Right cardiac atrium (tissue), 5 donors: ENCODE results near the gene EHD3. TPM values are rescaled to one million over a fixed set of nuclear protein-coding genes. Genes with fewer than 3 reads are reported as not detected.

Source experiments
- ATAC-seq, 2 donors: fragments of 200-7000 bp; cut with Tn5 transposase; one replicate each; pipeline versions ENCODE4 v1.8.0 to v1.9.1; 2020; ENCODE audit warnings: moderate library complexity in 2 of 2, mild to moderate bottlenecking in 1 of 2
- DNase-seq, 3 donors: peaks; one replicate each; pipeline ENCODE4 v3.0.0-alpha.2; 2020
- H3K27ac ChIP-seq: one replicate; pipeline ENCODE4 v1.5.1; 2013; ENCODE audit warnings: mild to moderate bottlenecking, low read length, control low read depth, moderate library complexity
- H3K27me3 ChIP-seq: one replicate; pipeline ENCODE4 v1.6.1; 2013; ENCODE audit not compliant: control insufficient read depth, insufficient read depth
- H3K4me1 ChIP-seq: one replicate; pipeline ENCODE4 v1.6.1; 2013; ENCODE audit warnings: low read length; ENCODE audit not compliant: control insufficient read depth, insufficient read depth
- H3K4me3 ChIP-seq: one replicate; pipeline ENCODE4 v1.5.1; 2013; ENCODE audit warnings: low read length, control low read depth
- H3K9me3 ChIP-seq: one replicate; pipeline ENCODE4 v1.6.1; 2013; ENCODE audit warnings: low read length; ENCODE audit not compliant: control insufficient read depth
- WGBS: extraction: QIAGEN DNeasy Blood & Tissue Kit; methylation state at CpG from one replicate; pipeline ENCODE4 v1.1.7; 2013; 5-methylcytosine and 5-hydroxymethylcytosine counted together
- intact Hi-C, 4 donors: fragments of 100-400 bp; cut with DNase I; formaldehyde crosslinking; loops; one replicate each; pipeline versions ENCODE4 v1.11.0 to v1.14.0; 2022 to 2023
- long read RNA-seq, 4 donors: library from polyadenylated mRNA; unstranded; transcript quantifications; one replicate each; pipeline ENCODE4 v2.0.0, GENCODE V29; 2020 to 2021
- polyA plus RNA-seq: library from polyadenylated mRNA; stranded (reverse); fragments of 200-250 nt; gene quantifications from one replicate; pipeline ENCODE4 v1.2.3, GENCODE V29; 2013
- total RNA-seq, 4 donors: library from RNA; stranded (reverse); fragmentation: NEBNext Ultra II Directional; extraction: Animal tissue kit (Norgen Biotek cat#: 25700); gene quantifications; one replicate each; pipeline ENCODE4 v1.2.1, GENCODE V29; 2021
- donor health status: healthy with polysubstance abuse.
- donor health status: DM: no; HTN: yes; CAD: no.
- donor health status: DM: no; HTN: no; CAD: no.
- donor health status: DM: no; HTN: yes; CAD: no; lungs with severe emphysema.
- donor health status: DM: yes; HTN: yes; CAD: no.

Gene EHD3
- total RNA-seq (10 to 100 TPM in 3 of 4 donors, 1 to 10 TPM in 1; 9.5 to 13.3 (median 10.9) TPM), polyA plus RNA-seq (7.4 TPM)
- long read RNA-seq, donor 1, full-length matches to known transcripts = 44 of 69 reads
- long read RNA-seq, donor 1, partial matches to known transcripts = 21 of 69 reads
- long read RNA-seq, donor 1, other reads (novel, unspliced or antisense) = 4 of 69 reads
- long read RNA-seq, donor 2, full-length matches to known transcripts = 30 of 37 reads
- long read RNA-seq, donor 2, partial matches to known transcripts = 4 of 37 reads
- long read RNA-seq, donor 2, other reads (novel, unspliced or antisense) = 3 of 37 reads
- long read RNA-seq, donor 3, full-length matches to known transcripts = 93 of 114 reads
- long read RNA-seq, donor 3, partial matches to known transcripts = 14 of 114 reads
- long read RNA-seq, donor 3, other reads (novel, unspliced or antisense) = 7 of 114 reads
- long read RNA-seq, donor 4, full-length matches to known transcripts = 24 of 29 reads
- long read RNA-seq, donor 4, partial matches to known transcripts = 0 of 29 reads
- long read RNA-seq, donor 4, other reads (novel, unspliced or antisense) = 5 of 29 reads

DNA sequence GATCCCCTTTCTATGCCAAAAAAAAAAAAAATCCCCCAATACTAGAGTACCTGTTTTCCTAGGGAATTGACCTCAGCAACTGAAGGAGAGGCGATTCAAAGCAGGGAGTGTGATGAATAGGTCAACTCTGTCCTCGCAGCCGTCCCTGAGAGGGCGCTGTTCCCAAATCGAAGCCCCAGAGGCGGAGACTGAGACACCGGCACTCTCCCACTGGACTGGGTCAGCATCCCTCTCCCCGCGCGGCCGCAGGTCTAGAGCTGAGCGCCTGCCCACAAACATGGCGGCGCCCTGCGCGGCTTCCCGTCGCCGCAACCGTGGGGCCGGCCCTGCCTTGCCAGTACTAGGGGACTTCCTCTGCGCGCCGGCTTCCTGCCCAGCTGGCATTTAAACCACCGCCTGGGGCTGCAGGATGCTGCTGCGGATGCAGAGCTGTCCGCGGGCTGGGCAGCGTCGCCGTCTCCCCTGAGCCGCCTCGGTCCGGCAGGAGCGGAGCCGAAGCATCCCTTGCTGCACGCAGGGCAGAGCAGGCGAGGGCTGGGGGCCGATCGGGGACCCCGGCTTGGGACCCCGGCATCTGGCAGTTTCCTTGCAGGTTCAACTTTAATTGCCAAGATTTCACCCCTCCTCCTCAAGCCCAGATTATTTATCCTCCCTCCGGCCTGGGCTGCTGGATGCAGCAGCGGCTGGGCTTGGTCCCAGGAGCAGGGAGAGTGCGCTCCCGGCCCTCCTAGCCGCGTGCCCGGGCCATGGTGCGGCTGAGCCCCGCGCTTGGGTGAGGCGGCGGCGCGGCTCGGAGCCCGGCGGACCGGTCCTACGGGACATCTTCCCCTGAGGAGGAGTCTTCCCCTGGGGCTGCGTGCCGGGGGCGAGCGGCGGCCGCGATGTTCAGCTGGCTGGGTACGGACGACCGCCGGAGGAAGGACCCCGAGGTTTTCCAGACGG, at the start of gene EHD3:
Gene EHD3, plus strand, starts transcription at position 412 of the 942 bp plus-strand sequence. Its CDS starts 470 bp downstream, at position 882.
- WGBS = 2% methylated on average over 74 of the region's 74 CpGs
- peak; percentile 98 to 99 for ATAC-seq
- intact Hi-C loops = loop anchor here in 1 of 4 donors (5.0 kb wide), 1 partner anchor 93 kb away; no protein-coding TSS in a partner anchor
- Histone ChIP-seq H3K27me3 (no peaks in the 10 kb centered on the region), H3K4me3 (peak within 1 kb of the TSS; percentile 52), H3K9me3 (no peaks in the 10 kb centered on the region), H3K27ac (no peak within 1 kb of the TSS), H3K4me1 (peaks cover 7% of the 10 kb centered on the region)
- peak; percentile 89 to 95 (median 95) for DNase-seq

DNA sequence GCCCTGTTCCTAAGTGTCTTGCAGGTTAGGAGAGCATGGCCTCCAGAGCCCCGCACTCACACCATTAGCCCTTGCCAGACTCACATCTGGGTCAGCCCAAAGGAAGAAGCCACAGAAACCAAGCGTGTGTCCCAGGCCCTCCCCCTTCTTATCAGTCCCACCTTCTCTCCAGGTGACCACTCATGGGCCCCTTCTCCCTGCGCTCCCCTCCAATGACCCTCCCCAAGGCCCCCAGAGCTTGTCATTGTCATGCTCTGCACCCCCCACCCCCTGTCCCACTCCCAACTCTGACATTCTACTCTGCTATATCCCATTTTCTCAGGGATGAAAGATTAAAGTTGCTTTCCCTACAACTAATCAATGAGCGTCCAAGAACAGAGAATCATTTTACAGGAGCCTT, 46.8 kb upstream of the EHD3 start:
- no peaks in the 10 kb centered on the region for H3K27me3 ChIP-seq
- no peak overlapping the region for H3K4me3 ChIP-seq
- DNase-seq = no peak
- H3K9me3 ChIP-seq = no peaks in the 10 kb centered on the region
- H3K27ac ChIP-seq = no peak overlapping the region
- ATAC-seq = no peak
- intact Hi-C loops = no loop called here
- no peaks in the 10 kb centered on the region for H3K4me1 ChIP-seq
- WGBS = 91% methylated on average over 4 of the region's 4 CpGs

DNA sequence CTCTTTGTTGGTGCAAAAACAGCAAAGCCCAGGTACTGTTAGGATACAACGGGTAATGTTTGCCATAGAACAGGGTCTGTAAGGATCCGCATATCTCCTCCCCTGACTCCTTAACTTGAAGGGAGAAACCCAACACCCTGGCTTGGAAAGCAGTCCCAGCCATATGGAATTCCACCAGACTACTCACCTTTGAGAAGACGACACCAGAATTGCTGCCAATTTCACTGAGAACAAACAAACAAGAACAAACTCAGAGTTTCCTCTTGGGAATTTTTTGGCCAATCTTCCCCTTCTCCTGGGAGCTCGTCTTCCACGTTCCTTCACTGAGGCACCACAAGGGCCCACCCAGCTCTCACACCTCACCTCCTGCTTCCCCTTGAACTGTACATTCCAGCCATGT, 45.8 kb upstream of the EHD3 start:
- no peaks in the 10 kb centered on the region for H3K27me3 ChIP-seq
- no peaks in the 10 kb centered on the region for H3K4me1 ChIP-seq
- H3K9me3 ChIP-seq = no peaks in the 10 kb centered on the region
- 80% methylated on average over 5 of the region's 5 CpGs for WGBS
- no peak overlapping the region for H3K4me3 ChIP-seq
- no peak for DNase-seq
- H3K27ac ChIP-seq = no peak overlapping the region
- intact Hi-C loops = no loop called here
- ATAC-seq = no peak

DNA sequence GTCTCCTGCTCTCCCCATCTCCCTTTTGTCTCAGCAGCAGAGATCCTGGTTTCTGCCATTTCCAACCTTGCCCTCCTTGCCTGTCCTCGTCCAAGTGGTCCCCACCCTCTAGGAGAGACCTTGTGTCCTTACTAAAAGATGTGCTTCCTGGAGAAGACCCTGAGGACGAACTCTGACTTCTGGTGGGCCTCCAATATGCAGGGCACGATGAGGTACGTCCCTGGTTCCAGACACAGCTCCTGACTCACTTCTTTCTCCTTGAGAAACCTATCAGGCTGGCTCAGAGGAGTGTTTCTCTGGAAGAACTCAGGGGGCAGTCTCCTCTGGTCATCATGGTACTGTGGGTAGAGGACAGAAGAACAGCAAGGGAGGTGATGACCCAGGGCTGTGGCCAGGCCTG, 44.8 kb upstream of the EHD3 start:
- 85% methylated on average over 4 of the region's 4 CpGs for WGBS
- no peaks in the 10 kb centered on the region for H3K27me3 ChIP-seq

DNA sequence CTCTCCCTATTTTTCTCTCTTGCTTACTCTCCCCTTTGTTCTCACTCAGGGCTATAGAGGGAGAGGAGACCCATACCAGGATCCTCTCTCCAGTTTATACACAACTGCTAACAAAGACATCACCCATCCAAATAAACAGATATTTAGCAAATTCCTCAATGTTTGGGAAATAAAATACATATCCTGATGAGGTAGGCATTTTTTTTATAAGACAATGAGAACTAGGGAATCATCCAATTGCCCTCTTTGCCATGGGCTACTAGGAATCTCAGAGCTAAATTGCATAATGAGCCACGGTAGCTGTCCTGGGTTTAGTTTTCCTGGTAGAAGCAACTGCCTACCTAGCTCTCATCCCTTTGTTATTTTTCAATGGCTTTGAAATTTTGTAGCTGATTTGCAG, 43.8 kb upstream of the EHD3 start:
- no peaks in the 10 kb centered on the region for H3K27me3 ChIP-seq
- no peak overlapping the region for H3K4me3 ChIP-seq
- DNase-seq = no peak
- intact Hi-C loops = no loop called here
- H3K4me1 ChIP-seq = no peaks in the 10 kb centered on the region
- H3K9me3 ChIP-seq = no peaks in the 10 kb centered on the region
- no peak overlapping the region for H3K27ac ChIP-seq
- no peak for ATAC-seq
- WGBS = 85% methylated on average over 1 of the region's 1 CpG

More for the DNA sequence above, 44.8 kb upstream of the EHD3 start:
- intact Hi-C loops = no loop called here
- Histone ChIP-seq H3K9me3 (no peaks in the 10 kb centered on the region), H3K4me1 (no peaks in the 10 kb centered on the region), H3K4me3 (no peak overlapping the region), H3K27ac (no peak overlapping the region)
- ATAC-seq (no peak), DNase-seq (no peak)

DNA sequence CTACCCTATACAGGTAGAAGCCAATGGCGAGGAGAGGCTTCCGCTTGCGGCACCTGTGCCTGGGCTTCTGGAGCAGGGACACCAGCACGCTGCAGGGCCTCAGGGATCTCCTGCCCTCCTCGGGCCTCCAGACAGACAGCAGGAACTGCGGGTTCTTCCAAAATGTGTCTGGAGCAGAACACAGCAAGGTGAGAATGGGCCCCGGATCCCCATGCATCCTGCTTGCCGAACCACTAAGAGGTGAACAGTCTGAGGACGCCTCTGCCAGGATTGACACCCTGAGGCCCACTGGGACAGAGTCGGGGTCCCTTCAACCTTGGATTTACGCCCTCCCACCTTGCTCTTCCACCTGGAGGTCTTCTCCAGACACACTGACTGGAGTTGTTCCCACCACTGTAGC, 42.0 kb upstream of the EHD3 start:
- intact Hi-C loops = no loop called here
- no peak for ATAC-seq
- no peak overlapping the region for H3K4me3 ChIP-seq
- no peaks in the 10 kb centered on the region for H3K4me1 ChIP-seq
- 92% methylated on average over 11 of the region's 11 CpGs for WGBS
- H3K27me3 ChIP-seq = no peaks in the 10 kb centered on the region
- no peak overlapping the region for H3K27ac ChIP-seq
- no peaks in the 10 kb centered on the region for H3K9me3 ChIP-seq
- no peak for DNase-seq

DNA sequence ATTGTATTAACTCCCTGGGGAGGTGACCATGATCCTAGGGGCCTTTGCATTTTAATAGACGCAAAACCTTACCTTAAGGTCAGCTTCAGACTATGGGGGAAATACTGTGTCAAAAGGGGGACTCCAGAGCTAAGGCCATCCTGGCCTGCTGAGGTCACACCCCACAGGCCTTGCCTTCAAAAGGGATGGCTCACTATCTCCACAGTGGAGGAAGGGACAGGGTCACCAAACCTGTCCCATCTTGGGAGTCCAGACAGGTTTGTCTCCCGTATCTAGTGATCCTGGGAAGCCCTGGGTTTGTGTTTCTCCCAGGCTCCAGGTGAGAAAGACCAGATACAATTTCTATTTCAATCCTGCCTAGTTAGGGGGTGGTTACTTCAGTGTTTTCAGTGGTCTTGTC, 41.6 kb upstream of the EHD3 start:
- intact Hi-C loops = no loop called here
- DNase-seq (no peak), ATAC-seq (no peak)
- Histone ChIP-seq H3K9me3 (no peaks in the 10 kb centered on the region), H3K4me1 (no peaks in the 10 kb centered on the region), H3K27ac (no peak overlapping the region), H3K4me3 (no peak overlapping the region), H3K27me3 (no peaks in the 10 kb centered on the region)
- 98% methylated on average over 2 of the region's 2 CpGs for WGBS

DNA sequence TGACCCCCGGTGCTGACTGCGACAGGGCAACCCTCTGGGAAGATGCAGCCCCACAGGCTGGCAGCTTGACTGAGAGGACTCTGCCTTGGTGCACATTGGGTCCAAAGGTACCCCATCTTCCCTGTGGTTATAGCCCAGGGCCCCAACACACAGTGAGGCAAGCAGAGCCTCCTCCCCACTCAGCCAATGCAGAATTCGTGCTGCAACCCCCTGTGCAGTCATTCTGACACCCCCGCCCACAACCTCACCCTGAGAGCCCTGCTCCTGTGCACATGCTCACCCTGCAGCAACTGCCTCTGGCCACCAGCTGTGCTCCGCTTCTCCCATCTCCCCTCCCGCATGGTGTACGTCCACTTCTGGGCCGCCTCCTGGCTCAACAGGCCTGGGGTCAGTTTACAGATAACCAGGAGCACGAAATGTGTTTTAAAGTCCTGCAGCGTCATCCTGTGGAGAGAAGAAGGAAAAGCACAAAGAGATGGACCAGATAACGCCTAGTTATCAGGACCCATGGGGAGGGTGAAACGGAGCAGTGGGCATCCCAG, 41.0 kb upstream of the EHD3 start:
- no peak for DNase-seq
- intact Hi-C loops = no loop called here
- WGBS = 90% methylated on average over 12 of the region's 12 CpGs

DNA sequence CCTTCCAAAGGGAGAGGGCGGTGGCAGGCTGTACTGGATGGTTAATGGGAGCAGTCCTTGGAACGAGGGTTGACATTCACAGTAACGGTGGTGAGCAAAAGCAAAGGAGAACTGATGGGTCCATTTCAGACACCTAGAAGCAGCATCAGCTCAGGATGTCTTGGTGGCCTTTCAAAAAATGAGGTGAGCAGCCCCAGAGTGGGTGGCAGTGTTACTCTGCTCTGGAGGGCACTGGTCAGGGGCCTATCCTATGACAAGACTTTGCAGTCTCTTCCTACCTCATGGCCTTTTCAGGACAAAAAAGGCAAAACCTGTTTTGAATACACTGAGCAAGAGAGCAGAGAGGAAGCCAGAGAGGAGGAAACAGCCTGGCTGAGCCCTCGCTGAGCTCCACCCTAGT, 40.1 kb upstream of the EHD3 start:
- Histone ChIP-seq H3K27me3 (no peaks in the 10 kb centered on the region), H3K27ac (no peak overlapping the region), H3K4me1 (no peaks in the 10 kb centered on the region), H3K4me3 (no peak overlapping the region), H3K9me3 (no peaks in the 10 kb centered on the region)
- no peak for ATAC-seq
- no peak for DNase-seq
- 89% methylated on average over 4 of the region's 4 CpGs for WGBS
- intact Hi-C loops = no loop called here

More for the DNA sequence above, 41.0 kb upstream of the EHD3 start:
- Histone ChIP-seq H3K9me3 (no peaks in the 10 kb centered on the region), H3K27ac (no peak overlapping the region), H3K4me3 (no peak overlapping the region), H3K27me3 (no peaks in the 10 kb centered on the region), H3K4me1 (no peaks in the 10 kb centered on the region)
- no peak for ATAC-seq

DNA sequence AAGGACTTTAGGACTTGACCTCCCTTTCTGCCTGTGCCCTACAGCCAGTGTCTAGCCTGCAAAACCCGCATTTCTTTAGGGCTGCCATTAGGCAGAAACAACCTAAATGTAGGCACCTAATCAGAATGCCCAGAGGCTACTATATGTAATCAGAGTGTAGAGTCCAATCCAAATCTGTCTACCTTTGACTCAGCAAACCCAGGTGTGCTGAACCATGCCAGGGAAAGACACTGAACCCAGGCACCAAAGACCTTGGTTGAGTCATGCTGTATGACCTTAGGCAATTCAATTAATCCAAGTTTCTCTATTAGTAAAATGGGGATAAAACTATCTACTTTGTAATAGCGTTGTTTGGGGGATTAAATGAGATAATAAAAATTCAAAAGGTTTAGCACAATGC, 37.3 kb upstream of the EHD3 start:
- H3K9me3 ChIP-seq = no peaks in the 10 kb centered on the region
- 96% methylated on average over 2 of the region's 2 CpGs for WGBS
- ATAC-seq (no peak), DNase-seq (no peak)
- H3K27me3 ChIP-seq = no peaks in the 10 kb centered on the region
- H3K27ac ChIP-seq = no peak overlapping the region
- intact Hi-C loops = no loop called here
- H3K4me1 ChIP-seq = no peaks in the 10 kb centered on the region
- H3K4me3 ChIP-seq = no peak overlapping the region
